GM12891 (cell line): ENCODE data around the gene MZT2B.
"Not testable (repeated sequence)": the region's sequence is repeated elsewhere in the genome, so short reads cannot be mapped to it uniquely, and the experiment has no call there.

Source experiments
- POLR2A ChIP-seq: IDR thresholded peaks from 2 replicates; pipeline ENCODE4 v1.6.1; 2011; ENCODE audit warnings: low read depth, low read length, control low read depth
- POLR2AphosphoS5 ChIP-seq: IDR thresholded peaks from 2 replicates; pipeline ENCODE4 v1.6.1; 2011; ENCODE audit warnings: low read depth, low read length, control low read depth

- TF ChIP-seq POLR2AphosphoS5, POLR2A: not testable (repeated sequence)
These were observed 45.5 kb upstream of the MZT2B start for GRCh38 chr2:130136546-130136945.
